Panc1 (cell line): ENCODE results near the gene KIF26A.

Source experiments
- POLR2AphosphoS5 ChIP-seq: IDR thresholded peaks from 2 replicates; pipeline ENCODE4 v1.6.1; 2012; ENCODE audit warnings: mild to moderate bottlenecking, low read depth, low read length, moderate library complexity
- SIN3A ChIP-seq: IDR thresholded peaks from 2 replicates; pipeline ENCODE4 v1.6.1; 2012; ENCODE audit warnings: low read depth, mild to moderate bottlenecking, low read length, moderate library complexity, borderline replicate concordance; ENCODE audit not compliant: insufficient read depth
- TF ChIP-seq, protein P1 (sequence below): fragments of 450-650 bp; IDR thresholded peaks from 2 replicates; pipeline ENCODE4 v1.5.1; 2017; ENCODE audit warnings: mild to moderate bottlenecking
- TF ChIP-seq, protein P2 (sequence below), 2 experiments: IDR thresholded peaks; 2 replicates each; pipeline ENCODE4 v1.6.1; 2011 to 2012; ENCODE audit warnings: low read depth in 2 of 2, control low read depth in 1 of 2, low read length in 1 of 2, mild to moderate bottlenecking in 1 of 2, moderate library complexity in 1 of 2; ENCODE audit not compliant: insufficient read depth in 1 of 2

DNA sequence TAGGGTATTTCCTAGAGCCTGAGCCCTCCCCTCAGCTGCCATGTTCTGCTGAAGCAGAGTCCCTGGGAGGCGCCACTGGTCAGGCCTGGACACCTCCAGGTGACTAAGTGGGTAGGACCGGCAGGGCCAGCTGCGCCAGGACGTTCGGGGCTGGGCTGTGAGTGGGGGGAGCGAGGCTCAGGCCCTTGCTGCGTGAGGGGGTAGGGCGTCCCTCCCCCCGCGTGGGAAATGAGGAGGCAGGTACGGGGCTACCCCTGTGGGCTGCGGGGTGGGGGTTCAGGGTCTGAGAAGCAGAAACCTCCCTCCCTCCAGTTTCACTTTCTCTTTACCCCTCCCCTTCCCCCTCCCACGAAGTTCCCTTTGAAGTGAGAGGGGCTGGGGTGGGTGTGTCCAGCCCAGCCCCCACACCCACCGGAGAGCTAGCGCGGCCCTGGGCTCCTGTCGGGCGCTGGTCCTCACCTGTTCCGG, 22.1 kb upstream of the KIF26A start:
- TF ChIP-seq, protein P1, sequence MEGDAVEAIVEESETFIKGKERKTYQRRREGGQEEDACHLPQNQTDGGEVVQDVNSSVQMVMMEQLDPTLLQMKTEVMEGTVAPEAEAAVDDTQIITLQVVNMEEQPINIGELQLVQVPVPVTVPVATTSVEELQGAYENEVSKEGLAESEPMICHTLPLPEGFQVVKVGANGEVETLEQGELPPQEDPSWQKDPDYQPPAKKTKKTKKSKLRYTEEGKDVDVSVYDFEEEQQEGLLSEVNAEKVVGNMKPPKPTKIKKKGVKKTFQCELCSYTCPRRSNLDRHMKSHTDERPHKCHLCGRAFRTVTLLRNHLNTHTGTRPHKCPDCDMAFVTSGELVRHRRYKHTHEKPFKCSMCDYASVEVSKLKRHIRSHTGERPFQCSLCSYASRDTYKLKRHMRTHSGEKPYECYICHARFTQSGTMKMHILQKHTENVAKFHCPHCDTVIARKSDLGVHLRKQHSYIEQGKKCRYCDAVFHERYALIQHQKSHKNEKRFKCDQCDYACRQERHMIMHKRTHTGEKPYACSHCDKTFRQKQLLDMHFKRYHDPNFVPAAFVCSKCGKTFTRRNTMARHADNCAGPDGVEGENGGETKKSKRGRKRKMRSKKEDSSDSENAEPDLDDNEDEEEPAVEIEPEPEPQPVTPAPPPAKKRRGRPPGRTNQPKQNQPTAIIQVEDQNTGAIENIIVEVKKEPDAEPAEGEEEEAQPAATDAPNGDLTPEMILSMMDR: no peak
- TF ChIP-seq POLR2AphosphoS5: no peak
- TF ChIP-seq, protein P2, sequence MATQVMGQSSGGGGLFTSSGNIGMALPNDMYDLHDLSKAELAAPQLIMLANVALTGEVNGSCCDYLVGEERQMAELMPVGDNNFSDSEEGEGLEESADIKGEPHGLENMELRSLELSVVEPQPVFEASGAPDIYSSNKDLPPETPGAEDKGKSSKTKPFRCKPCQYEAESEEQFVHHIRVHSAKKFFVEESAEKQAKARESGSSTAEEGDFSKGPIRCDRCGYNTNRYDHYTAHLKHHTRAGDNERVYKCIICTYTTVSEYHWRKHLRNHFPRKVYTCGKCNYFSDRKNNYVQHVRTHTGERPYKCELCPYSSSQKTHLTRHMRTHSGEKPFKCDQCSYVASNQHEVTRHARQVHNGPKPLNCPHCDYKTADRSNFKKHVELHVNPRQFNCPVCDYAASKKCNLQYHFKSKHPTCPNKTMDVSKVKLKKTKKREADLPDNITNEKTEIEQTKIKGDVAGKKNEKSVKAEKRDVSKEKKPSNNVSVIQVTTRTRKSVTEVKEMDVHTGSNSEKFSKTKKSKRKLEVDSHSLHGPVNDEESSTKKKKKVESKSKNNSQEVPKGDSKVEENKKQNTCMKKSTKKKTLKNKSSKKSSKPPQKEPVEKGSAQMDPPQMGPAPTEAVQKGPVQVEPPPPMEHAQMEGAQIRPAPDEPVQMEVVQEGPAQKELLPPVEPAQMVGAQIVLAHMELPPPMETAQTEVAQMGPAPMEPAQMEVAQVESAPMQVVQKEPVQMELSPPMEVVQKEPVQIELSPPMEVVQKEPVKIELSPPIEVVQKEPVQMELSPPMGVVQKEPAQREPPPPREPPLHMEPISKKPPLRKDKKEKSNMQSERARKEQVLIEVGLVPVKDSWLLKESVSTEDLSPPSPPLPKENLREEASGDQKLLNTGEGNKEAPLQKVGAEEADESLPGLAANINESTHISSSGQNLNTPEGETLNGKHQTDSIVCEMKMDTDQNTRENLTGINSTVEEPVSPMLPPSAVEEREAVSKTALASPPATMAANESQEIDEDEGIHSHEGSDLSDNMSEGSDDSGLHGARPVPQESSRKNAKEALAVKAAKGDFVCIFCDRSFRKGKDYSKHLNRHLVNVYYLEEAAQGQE (IDR thresholded peaks at IDR 0.05; ENCODE audit: insufficient read depth in 1 of 2, low read depth in 2 of 2, low read length in 1 of 2): no peak
- TF ChIP-seq SIN3A: no peak
